Activated naive CD4-positive, alpha-beta T cell treated with anti-CD3 and anti-CD28 coated beads, Interleukin-2, amount 10 ng/mL, durations not matched to agents 7 days and 5 days (primary cell): ENCODE results near the gene CYB5R2.

Experiments used
- CTCF ChIA-PET: fragments of 350-600 bp; sonication (Branson Sonifier 250); formaldehyde crosslinking; loops from one replicate; lab custom pipeline; 2021; ENCODE audit warnings: antibody characterized with exemption; lab: Charles Lee
- DNase-seq: peaks from one replicate; pipeline ENCODE4 v3.0.0-alpha.2; 2020
- H3K27ac Mint-ChIP-seq: one replicate; pipeline ENCODE4 v1.8.0; 2021; ENCODE audit warnings: mild to moderate bottlenecking, moderate library complexity, mixed read lengths
- H3K27me3 Mint-ChIP-seq: one replicate; pipeline ENCODE4 v1.8.0; 2021; ENCODE audit warnings: mild to moderate bottlenecking, mixed read lengths
- H3K36me3 Mint-ChIP-seq: one replicate; pipeline ENCODE4 v1.8.0; 2021; ENCODE audit warnings: mixed read lengths
- H3K4me1 Mint-ChIP-seq: one replicate; pipeline ENCODE4 v1.8.0; 2021; ENCODE audit warnings: mixed read lengths
- H3K4me3 Mint-ChIP-seq: one replicate; pipeline ENCODE4 v1.8.0; 2021; ENCODE audit warnings: mild to moderate bottlenecking, moderate library complexity, mixed read lengths
- H3K9me3 Mint-ChIP-seq: one replicate; pipeline ENCODE4 v1.8.0; 2021; ENCODE audit warnings: mixed read lengths

Gene CYB5R2

DNA sequence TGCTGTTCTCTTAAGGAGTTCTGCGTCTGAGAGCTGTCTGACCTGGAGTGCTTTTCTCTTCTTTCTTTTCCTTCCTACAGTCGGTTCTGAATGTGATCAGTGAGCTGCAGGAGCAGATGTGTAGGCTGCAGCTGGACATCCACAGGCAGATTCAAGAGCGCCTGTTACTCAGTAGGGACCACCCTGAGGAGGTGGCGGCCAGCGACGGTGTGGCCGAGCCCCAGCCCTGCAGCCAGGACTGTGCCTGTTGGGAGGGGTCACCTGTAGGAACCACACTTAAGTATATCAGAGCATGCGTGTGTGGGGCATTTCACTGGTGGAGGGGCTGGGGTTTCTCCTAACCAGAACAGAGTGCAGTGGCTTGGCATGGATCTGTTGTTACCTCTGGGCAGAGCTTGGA lies 56.3 kb downstream of the CYB5R2 start:
- no peaks in the 10 kb centered on the region for H3K36me3 Mint-ChIP-seq
- CTCF ChIA-PET: no interaction called here
- no peaks in the 10 kb centered on the region for H3K9me3 Mint-ChIP-seq
- DNase-seq: no peak
- no peak overlapping the region for H3K4me3 Mint-ChIP-seq
- H3K27ac Mint-ChIP-seq: no peak overlapping the region
- H3K4me1 Mint-ChIP-seq: no peaks in the 10 kb centered on the region
- H3K27me3 Mint-ChIP-seq: no peaks in the 10 kb centered on the region
